Measurements from ENCODE around the gene CDR2.

DNA sequence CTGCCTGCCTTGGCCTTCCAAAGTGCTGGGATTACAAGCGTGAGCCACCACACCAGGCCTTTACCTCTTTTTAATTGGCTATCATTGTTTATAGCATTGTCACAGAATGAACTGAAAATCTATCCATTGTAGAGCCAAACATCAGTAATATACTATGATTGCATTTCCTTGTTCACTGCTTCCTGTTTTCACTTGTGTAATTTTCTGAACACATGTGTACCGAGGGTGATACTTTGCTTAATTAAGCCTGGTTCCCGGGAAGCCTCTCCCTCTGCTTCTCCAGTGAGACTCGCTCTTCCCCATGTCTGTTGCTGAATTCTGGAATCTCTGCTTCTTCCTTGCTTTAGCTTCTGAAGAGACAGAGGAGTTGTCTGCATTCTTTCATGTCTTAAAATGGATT is 44.1 kb downstream of the CDR2 start:
- no peak for TF ChIP-seq POLR2A (IDR thresholded peaks at IDR 0.05; ENCODE audit: low read length)
- TF ChIP-seq GATA1 (IDR thresholded peaks at IDR 0.05; ENCODE audit: low read depth, low read length): no peak
